T-helper 1 cell treated with Interleukin-12 subunit alpha and Interleukin-12 subunit beta and Interleukin-4 antibody, amounts not matched to agents 30 μg/mL and 1 μg/mL, for 36 hours (primary cell): ENCODE data around the gene TMEM205.
A peak's percentile ranks its signal among the peaks of the same experiment; 100 is the strongest.

Experiments
- H3K27ac Mint-ChIP-seq: one replicate; pipeline ENCODE4 v1.8.0; 2021; ENCODE audit warnings: mild to moderate bottlenecking, mixed read lengths
- H3K27me3 Mint-ChIP-seq: one replicate; pipeline ENCODE4 v1.8.0; 2021; ENCODE audit warnings: low read depth, mixed read lengths
- H3K36me3 Mint-ChIP-seq: one replicate; pipeline ENCODE4 v1.8.0; 2021; ENCODE audit warnings: low read depth, mixed read lengths
- H3K4me1 Mint-ChIP-seq: one replicate; pipeline ENCODE4 v1.8.0; 2021; ENCODE audit warnings: low read depth, mixed read lengths
- H3K4me3 Mint-ChIP-seq: one replicate; pipeline ENCODE4 v1.8.0; 2021; ENCODE audit warnings: mild to moderate bottlenecking, moderate library complexity, mixed read lengths
- H3K9me3 Mint-ChIP-seq: one replicate; pipeline ENCODE4 v1.8.0; 2021; ENCODE audit warnings: mixed read lengths

The TMEM205 gene

GRCh38 chr19:11377237-11377636, 31.2 kb upstream of the TMEM205 start:
- Mint-ChIP-seq H3K4me3 (peak overlapping the region; percentile 67), H3K9me3 (peaks cover 3% of the 10 kb centered on the region), H3K27me3 (peaks cover 8% of the 10 kb centered on the region), H3K36me3 (peaks cover 12% of the 10 kb centered on the region), H3K4me1 (peaks cover 36% of the 10 kb centered on the region), H3K27ac (peak overlapping the region; percentile 93)

- H3K9me3 Mint-ChIP-seq = peaks cover 3% of the 10 kb centered on the region
- H3K27me3 Mint-ChIP-seq = no peaks in the 10 kb centered on the region
- H3K36me3 Mint-ChIP-seq = peaks cover 12% of the 10 kb centered on the region
- no peak overlapping the region for H3K27ac Mint-ChIP-seq
- H3K4me1 Mint-ChIP-seq = peaks cover 27% of the 10 kb centered on the region
- no peak overlapping the region for H3K4me3 Mint-ChIP-seq
These were observed 29.3 kb upstream of the TMEM205 start for GRCh38 chr19:11375143-11375948.

- H3K36me3 Mint-ChIP-seq = peaks cover 10% of the 10 kb centered on the region
- peaks cover 3% of the 10 kb centered on the region for H3K9me3 Mint-ChIP-seq
- H3K4me3 Mint-ChIP-seq = no peak within 1 kb of the TSS
- H3K27me3 Mint-ChIP-seq = no peaks in the 10 kb centered on the region
- H3K27ac Mint-ChIP-seq = no peak within 1 kb of the TSS
- peaks cover 22% of the 10 kb centered on the region for H3K4me1 Mint-ChIP-seq
These were observed 28.5 kb upstream of the TMEM205 start, which contains the start of gene SWSAP1 for GRCh38 chr19:11374433-11375142. Gene SWSAP1 (plus strand): TSS chr19:11374666. CDS start chr19:11374681, 15 bp downstream.

GRCh38 chr19:11373885-11374432, 27.9 kb upstream of the TMEM205 start:
- Mint-ChIP-seq H3K4me1 (peaks cover 22% of the 10 kb centered on the region), H3K36me3 (peaks cover 12% of the 10 kb centered on the region), H3K9me3 (peaks cover 3% of the 10 kb centered on the region), H3K27me3 (no peaks in the 10 kb centered on the region), H3K4me3 (no peak overlapping the region), H3K27ac (no peak overlapping the region)

DNA sequence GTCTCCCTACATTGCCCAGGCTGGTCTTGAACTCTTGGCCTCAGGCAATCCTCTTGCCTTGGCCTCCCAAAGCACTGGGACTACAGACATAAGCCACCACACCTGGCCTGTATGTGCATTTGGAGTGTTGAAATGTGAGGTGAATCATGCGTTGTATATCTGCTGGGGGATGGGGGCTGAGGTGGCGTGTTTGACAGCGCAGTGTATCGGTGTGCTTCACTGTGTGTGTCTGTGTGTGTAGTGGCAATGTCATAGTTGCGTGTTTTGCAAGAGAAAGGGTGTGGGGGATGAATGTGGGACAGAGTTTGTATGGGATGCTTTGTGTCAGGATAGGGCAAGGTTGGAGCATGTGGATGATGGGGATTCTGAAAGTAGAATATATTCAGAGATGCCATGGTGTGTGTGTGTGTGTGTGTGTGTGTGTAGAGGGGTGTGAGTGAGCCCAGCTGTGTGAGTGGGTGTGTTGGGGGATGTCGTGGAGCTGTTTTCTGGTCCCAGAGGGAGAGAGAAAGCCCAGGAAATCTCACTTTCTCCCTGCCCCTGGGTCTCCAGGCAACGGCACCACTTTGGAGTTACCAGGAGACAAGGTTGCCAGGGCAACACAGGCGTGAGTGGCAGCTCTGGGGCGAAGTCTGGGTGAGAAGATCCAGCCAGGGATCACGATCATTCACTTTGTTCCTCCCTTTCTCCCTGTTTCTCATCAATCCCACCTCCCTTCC, 27.3 kb upstream of the TMEM205 start:
- H3K9me3 Mint-ChIP-seq = peaks cover 3% of the 10 kb centered on the region
- H3K36me3 Mint-ChIP-seq = peaks cover 9% of the 10 kb centered on the region
- peaks cover 20% of the 10 kb centered on the region for H3K4me1 Mint-ChIP-seq
- H3K27me3 Mint-ChIP-seq = no peaks in the 10 kb centered on the region
- H3K27ac Mint-ChIP-seq = no peak overlapping the region
- H3K4me3 Mint-ChIP-seq = peak overlapping the region; percentile 18

DNA sequence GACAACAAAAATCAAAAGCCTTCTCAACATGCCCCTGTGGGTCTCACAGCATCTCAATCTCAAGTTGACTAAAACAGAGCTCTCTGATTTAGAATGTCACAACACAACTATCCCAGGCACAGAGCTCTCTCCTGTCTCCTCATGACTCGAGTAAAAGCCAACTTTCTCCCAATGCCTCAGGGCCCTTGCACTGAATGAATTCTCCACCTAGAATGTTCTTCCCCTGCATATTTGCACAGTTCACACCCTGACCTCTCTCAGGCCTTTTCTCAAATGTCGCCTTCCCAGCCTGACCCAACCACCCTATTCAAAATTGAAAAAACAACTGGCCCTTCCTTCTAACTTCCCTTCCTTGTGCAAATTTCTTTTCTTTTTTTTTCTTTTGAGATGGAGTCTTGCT, 24.7 kb upstream of the TMEM205 start:
- Mint-ChIP-seq H3K9me3 (no peaks in the 10 kb centered on the region), H3K27me3 (no peaks in the 10 kb centered on the region), H3K4me1 (peaks cover 7% of the 10 kb centered on the region), H3K4me3 (no peak overlapping the region), H3K27ac (no peak overlapping the region), H3K36me3 (peaks cover 3% of the 10 kb centered on the region)

DNA sequence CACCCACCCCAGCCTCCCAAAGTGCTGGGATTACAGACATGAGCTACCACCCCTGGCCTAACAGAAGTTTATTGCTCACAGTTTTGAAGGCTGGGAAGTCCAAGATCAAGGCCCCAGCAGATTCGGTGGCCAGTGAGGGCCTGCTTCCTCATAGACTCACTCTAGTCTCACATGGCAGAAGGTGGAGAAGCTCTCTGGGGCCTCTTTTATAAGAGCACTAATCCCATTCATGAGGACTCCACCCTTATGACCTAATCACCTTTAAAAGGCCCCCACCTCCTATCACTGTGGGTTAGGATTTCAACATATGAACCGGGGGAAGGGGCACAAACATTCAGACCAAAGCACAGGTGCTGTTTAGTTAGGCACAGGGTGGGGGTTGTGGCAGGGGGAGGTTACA, 21.5 kb upstream of the TMEM205 start:
- Mint-ChIP-seq H3K4me1 (no peaks in the 10 kb centered on the region), H3K4me3 (no peak overlapping the region), H3K9me3 (no peaks in the 10 kb centered on the region), H3K27ac (no peak overlapping the region), H3K27me3 (no peaks in the 10 kb centered on the region), H3K36me3 (peaks cover 3% of the 10 kb centered on the region)

DNA sequence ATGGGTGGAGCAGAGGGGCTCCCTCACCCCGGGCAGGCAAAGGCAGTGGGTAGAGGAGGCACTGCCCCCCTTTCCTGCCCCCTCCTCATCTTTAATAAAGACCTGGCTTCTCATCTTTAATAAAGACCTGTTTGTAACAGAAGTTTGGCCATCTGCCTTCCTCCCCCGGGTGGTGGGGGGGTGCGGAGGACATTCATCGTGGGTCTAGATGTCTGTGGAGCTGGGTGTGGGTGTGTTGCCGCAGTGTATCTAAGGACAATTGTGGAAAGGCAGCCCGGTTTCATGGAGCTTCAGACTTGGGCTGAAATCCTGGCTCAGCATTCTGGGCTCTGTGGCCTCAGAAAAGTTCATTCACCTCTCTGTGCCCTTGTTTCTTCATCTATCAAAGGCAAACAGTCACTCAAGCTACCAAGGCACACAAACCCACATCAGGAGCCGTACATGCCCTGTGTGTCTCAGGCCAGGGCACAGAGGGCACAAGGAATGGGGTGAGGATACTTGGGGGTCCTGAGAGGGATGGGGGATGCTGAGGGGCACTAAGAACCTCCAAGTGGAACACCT, 19.6 kb upstream of the TMEM205 start:
- Mint-ChIP-seq H3K4me3 (no peak overlapping the region), H3K36me3 (peaks cover 3% of the 10 kb centered on the region), H3K4me1 (no peaks in the 10 kb centered on the region), H3K9me3 (no peaks in the 10 kb centered on the region), H3K27me3 (no peaks in the 10 kb centered on the region), H3K27ac (no peak overlapping the region)

- Mint-ChIP-seq H3K27me3 (no peaks in the 10 kb centered on the region), H3K4me1 (no peaks in the 10 kb centered on the region)
These were observed 18.9 kb upstream of the TMEM205 start for GRCh38 chr19:11364935-11365334.

GRCh38 chr19:11364296-11364904, 18.3 kb upstream of the TMEM205 start:
- H3K4me3 Mint-ChIP-seq = no peak overlapping the region
- H3K9me3 Mint-ChIP-seq = no peaks in the 10 kb centered on the region
- H3K36me3 Mint-ChIP-seq = peaks cover 3% of the 10 kb centered on the region
- H3K27me3 Mint-ChIP-seq = no peaks in the 10 kb centered on the region
- H3K4me1 Mint-ChIP-seq = no peaks in the 10 kb centered on the region
- no peak overlapping the region for H3K27ac Mint-ChIP-seq

More at GRCh38 chr19:11364935-11365334, 18.9 kb upstream of the TMEM205 start:
- Mint-ChIP-seq H3K27ac (no peak overlapping the region), H3K36me3 (peaks cover 3% of the 10 kb centered on the region), H3K4me3 (no peak overlapping the region), H3K9me3 (no peaks in the 10 kb centered on the region)

GRCh38 chr19:11363881-11364280, 17.8 kb upstream of the TMEM205 start:
- H3K9me3 Mint-ChIP-seq = no peaks in the 10 kb centered on the region
- no peak overlapping the region for H3K4me3 Mint-ChIP-seq
- H3K27me3 Mint-ChIP-seq = no peaks in the 10 kb centered on the region
- H3K36me3 Mint-ChIP-seq = no peaks in the 10 kb centered on the region
- no peak overlapping the region for H3K27ac Mint-ChIP-seq
- H3K4me1 Mint-ChIP-seq = no peaks in the 10 kb centered on the region

DNA sequence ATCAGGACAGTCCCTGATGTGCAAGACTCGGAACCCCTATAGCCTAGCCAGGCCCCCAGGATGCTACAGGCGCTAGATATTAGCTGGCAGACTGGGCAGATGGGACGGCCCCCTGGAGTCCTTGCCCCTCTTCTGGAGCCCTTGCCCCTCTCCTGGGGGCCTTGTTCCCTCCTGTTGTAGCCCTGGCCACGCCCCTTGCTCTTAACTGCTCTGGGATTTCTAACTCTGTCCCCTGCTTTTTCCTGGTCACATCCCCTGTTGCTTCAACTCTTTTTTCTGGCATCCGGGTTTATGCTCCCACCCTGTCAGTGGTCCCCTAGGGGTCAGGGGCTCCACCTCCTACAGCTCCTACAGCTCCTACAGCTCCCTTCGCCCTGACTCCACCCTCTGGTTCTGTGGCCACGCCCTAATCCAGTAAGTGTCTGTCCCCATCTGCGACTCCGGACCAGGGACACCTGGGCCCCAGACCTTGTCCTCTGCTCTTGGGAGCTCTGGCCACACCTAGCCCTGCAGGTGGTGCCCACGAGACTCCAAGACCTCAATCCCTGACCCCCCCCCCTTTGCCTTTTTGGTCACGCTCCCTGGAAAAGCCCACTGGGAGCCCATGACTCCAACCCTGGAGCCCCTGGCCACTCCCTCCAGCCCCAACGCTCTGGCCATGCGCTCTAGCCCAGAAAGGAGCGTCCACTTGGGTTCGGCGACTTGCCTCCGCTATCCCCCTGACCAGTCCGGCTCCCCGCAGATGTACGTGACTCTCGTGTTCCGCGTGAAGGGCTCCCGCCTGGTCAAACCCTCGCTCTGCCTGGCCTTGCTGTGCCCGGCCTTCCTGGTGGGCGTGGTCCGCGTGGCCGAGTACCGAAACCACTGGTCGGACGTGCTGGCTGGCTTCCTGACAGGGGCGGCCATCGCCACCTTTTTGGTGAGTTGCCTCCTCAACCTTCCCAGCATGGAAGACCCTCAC, 16.0 kb upstream of the TMEM205 start:
- Mint-ChIP-seq H3K9me3 (no peaks in the 10 kb centered on the region), H3K27ac (no peak overlapping the region), H3K36me3 (no peaks in the 10 kb centered on the region), H3K4me1 (no peaks in the 10 kb centered on the region), H3K4me3 (no peak overlapping the region), H3K27me3 (no peaks in the 10 kb centered on the region)
